ENCODE results near the gene ZNF79. TPM values are rescaled to one million over a fixed set of nuclear protein-coding genes. Genes with fewer than 3 reads are reported as not detected.
A peak's percentile ranks its signal among the peaks of the same experiment; 100 is the strongest.

The ZNF79 gene
- total RNA-seq, 1 experiment from 2014 or later: 11.7 TPM

DNA sequence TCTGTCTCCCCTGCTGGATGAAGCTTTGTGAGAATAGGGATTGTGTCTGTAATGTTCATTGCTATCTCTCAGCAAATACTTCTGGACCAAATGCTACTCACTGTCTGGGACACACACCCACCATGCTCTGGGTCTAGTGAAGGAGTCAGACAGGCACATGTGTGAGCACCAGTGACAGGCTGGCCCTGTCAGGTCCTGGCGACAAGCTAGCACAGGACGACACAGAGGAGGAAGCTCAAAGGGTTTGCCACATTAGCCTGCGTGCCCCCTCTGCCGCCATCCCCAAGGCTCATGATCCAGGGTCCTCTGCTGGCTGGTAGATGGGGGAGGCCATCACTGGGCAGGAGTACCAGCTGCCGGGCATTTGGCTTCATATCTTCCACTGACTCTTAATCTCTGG is 50.4 kb downstream of the ZNF79 start:
- Histone ChIP-seq H3K4me3 (no peak overlapping the region), H3K27me3 (no peaks in the 10 kb centered on the region), H3K27ac (no peak overlapping the region), H3K4me1 (no peaks in the 10 kb centered on the region), H3K9me3 (replicated peaks) (no peaks in the 10 kb centered on the region), H3K36me3 (peaks cover 4% of the 10 kb centered on the region; the same call in 1 of the 2 replicates)
- DNase-seq: no peak

DNA sequence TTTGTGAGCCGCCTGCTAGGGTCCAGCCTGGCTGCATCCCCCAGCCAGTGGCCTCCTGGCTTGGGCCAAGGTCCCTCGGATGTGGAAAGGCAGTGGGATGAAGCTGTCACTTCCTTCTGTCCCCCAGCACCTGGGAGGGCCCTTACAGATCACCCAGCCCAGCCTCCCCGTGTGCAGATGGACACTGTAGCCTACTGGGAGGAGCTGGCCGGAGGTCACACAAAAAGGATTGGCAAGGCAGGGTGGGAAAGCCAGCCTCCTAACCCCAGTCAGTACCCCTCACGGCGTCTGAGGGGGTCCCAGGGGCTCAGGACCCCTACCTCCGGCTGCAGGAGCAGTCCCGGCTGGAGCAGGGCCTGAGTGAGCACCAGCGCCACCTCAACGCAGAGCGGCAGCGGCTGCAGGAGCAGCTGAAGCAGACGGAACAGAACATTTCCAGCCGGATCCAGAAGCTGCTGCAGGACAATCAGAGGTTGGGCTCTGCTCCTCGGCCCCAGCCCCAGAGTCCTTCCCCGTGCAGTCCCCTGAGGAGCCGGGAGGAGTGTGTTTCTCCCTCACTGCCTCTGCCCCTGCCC is 55.4 kb downstream of the ZNF79 start:
- no peaks in the 10 kb centered on the region for H3K9me3 ChIP-seq (replicated peaks)
- no peak overlapping the region for H3K4me3 ChIP-seq
- no peaks in the 10 kb centered on the region for H3K4me1 ChIP-seq
- H3K27me3 ChIP-seq: no peaks in the 10 kb centered on the region
- H3K27ac ChIP-seq: no peak overlapping the region
- peaks cover 4% of the 10 kb centered on the region; the same call in 1 of the 2 replicates for H3K36me3 ChIP-seq
- no peak for DNase-seq

DNA sequence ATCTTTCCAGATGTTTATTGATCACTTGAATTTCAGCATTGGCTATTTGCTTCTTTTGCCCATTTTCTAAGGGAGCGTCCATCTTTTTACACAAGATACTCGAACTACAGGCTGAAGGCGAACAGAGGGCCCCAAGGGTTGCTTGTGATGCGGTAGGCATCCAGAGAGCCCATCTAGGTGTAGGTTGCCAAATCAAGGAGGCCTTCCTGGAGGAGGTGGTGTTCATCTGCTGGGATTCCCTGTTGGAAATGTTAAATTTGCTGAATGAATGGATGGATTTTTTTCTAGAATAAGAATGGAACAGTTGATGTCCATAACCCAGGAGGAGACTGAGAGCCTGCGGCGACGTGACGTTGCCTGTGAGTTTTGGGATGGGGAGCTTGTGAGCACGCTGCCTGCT is 58.5 kb downstream of the ZNF79 start:
- no peak overlapping the region for H3K27ac ChIP-seq
- no peak overlapping the region for H3K4me3 ChIP-seq
- no peak for DNase-seq
- H3K9me3 ChIP-seq (replicated peaks): no peaks in the 10 kb centered on the region
- no peaks in the 10 kb centered on the region for H3K27me3 ChIP-seq
- no peaks in the 10 kb centered on the region for H3K4me1 ChIP-seq
- H3K36me3 ChIP-seq: no peaks in the 10 kb centered on the region; the same call in 1 of the 2 replicates

DNA sequence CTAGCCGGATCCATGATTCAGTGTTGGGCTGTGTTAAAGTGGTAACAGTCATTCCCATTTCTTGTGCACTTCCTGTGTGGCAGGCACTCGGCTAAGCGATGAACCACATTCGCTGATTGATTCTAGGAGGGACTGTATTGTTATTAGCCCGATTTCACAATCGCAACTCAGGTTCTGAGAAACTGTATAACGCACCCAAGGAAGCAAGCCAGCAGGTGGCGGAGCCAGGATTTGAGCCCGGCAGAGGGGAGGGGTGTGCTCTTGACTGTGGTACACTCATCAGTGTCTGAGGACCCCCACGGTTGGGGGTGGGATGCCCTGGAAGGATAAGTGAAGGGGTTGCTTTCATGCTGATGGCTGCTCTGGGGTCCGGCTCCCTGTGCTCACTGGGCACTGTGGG is 61.8 kb downstream of the ZNF79 start:
- no peak for DNase-seq
- H3K27ac ChIP-seq: no peak overlapping the region
- H3K4me3 ChIP-seq: no peak overlapping the region
- no peaks in the 10 kb centered on the region for H3K9me3 ChIP-seq (replicated peaks)
- H3K36me3 ChIP-seq: no peaks in the 10 kb centered on the region; the same call in 1 of the 2 replicates
- H3K27me3 ChIP-seq: no peaks in the 10 kb centered on the region
- H3K4me1 ChIP-seq: no peaks in the 10 kb centered on the region

DNA sequence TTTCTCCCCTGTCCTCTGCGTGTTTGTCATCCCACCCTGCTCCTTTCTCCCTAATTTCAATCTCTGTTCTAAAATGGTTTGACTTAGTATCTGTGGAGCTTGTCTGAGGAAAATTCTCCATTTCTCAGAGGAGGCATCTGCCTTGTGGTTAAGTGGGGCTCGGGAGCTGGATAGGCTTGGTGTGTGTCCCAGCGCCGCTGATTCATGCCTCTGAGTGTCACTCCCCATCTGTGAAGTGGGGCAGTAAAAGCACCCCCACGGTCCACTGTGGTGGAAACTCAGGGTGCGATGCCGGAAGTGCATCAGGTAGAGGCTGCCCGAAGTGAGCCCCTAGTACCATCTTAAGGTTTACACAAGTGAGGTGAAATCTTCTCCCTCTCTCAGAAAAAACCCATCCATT is 64.8 kb downstream of the ZNF79 start:
- no peaks in the 10 kb centered on the region for H3K9me3 ChIP-seq (replicated peaks)
- H3K4me3 ChIP-seq: no peak overlapping the region
- H3K36me3 ChIP-seq: no peaks in the 10 kb centered on the region
- no peaks in the 10 kb centered on the region for H3K4me1 ChIP-seq
- no peak for DNase-seq
- no peaks in the 10 kb centered on the region for H3K27me3 ChIP-seq
- H3K27ac ChIP-seq: no peak overlapping the region

DNA sequence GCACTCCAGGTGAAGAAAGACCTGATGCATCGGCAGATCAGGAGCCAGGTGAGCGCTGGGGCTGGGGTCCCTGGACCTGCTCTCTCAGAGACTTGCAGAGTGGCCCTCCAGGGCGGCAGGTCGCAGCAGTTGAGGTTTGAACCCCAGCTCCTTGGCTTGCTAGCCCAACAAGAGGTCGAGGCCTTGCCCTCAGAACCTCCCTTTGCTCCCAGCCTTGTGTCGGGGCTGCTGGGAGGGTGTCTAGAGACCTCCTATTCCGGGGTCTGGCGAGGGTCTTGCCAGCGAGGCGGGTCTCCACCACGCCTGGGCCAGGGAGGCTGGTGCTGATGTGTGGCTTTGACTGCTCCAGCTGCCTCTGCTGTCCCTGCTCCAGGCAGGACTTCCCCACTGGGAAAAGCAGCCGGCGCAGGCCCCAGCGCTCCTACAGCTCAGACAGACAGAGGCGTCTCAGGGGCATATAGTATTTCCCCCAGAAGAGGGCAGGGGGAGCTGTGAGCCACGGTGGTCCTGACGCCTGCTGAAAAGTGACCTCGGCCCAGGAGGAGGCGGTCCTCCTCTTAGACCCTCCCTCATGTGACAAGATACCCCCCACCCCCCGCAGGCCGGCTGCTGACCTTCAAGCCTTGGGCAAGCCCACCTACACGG is 65.4 kb downstream of the ZNF79 start:
- H3K27me3 ChIP-seq: no peaks in the 10 kb centered on the region
- H3K4me1 ChIP-seq: no peaks in the 10 kb centered on the region
- 0 out of 2 replicates have a peak, but pooled peaks cover 3% of the 10 kb centered on the region for H3K36me3 ChIP-seq
- peak in 1 of 2 experiments; percentile 32 for DNase-seq
- no peak overlapping the region for H3K27ac ChIP-seq
- H3K4me3 ChIP-seq: no peak overlapping the region
- H3K9me3 ChIP-seq (replicated peaks): no peaks in the 10 kb centered on the region

DNA sequence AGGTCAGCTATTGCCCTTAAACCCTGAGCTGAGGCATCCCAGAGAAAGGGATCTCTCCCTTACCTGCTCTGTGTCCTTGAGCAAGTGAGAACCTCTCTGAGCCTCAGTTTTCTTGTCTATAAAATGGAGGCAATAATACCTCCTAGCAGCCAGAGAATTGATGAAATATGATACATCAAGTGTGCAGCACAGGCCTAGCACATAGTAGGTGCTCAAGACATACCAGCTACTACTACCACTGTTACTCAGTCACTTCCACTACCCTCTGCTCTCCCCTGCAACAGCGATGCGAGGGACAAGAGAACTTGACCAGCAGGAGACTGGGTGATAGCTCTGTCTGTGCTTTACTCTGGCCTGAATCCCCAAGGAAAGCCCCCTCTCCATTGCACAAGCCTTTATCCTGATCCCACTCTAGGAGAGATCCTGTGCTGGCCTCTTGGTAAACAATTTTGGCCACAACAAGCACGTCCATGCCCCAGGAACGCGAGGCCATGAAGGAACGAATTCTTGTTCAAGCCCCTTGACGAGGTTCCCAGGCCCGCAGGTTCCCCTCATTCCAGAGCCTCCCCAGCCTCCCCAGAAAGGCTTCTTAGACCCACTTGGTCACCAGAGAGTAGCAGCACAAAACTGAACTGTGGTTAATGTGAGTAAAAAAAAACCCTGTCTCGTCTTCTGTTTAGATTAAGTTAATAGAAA is 66.5 kb downstream of the ZNF79 start:
- Histone ChIP-seq H3K4me1 (no peaks in the 10 kb centered on the region), H3K9me3 (replicated peaks) (no peaks in the 10 kb centered on the region), H3K4me3 (no peak overlapping the region), H3K36me3 (0 out of 2 replicates have a peak, but pooled peaks cover 3% of the 10 kb centered on the region), H3K27me3 (no peaks in the 10 kb centered on the region), H3K27ac (no peak overlapping the region)
- DNase-seq: no peak

DNA sequence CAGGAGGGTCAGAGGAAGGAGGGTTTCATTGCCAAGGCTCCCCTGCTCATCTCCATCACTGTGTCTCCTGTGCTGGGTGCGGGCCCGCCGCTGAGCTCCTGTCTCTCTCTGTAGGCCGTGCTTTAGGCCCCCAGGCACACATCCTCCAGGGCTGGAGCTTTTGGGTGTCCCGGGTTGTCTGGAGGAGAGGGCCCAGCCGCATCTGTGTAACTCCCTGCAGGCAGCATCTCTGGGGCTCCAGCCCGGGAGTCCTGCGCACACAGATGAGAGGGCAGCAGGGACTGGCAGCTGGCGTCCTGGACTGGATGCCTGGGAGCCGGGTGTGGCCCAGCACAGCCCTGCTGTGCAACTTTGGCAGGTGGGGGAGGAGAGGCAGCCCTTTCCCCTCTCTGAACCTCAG is 67.3 kb downstream of the ZNF79 start:
- Histone ChIP-seq H3K27me3 (no peaks in the 10 kb centered on the region), H3K27ac (no peak overlapping the region), H3K36me3 (0 out of 2 replicates have a peak, but pooled peaks cover 3% of the 10 kb centered on the region), H3K4me1 (no peaks in the 10 kb centered on the region), H3K9me3 (replicated peaks) (no peaks in the 10 kb centered on the region), H3K4me3 (no peak overlapping the region)
- DNase-seq: no peak

DNA sequence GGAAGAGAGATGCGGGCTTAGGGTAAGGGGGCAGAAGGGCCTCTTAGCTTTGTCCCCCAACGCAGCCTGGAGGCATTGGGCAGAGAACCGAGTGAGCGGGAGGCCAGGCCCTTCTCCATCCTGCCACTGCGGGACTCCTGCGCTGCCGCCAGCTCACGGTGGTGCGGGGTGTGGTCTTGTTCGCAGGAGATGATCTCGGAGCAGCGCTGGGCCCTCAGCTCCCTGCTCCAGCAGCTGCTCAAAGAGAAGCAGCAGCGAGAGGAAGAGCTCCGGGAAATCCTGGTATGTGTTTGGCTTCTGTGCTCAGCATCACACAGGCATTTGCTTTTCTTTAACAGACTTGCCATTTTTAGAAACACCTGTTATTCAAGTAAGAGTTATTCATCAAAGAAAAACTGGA is 68.4 kb downstream of the ZNF79 start:
- Histone ChIP-seq H3K36me3 (peaks cover 7% of the 10 kb centered on the region), H3K9me3 (replicated peaks) (no peaks in the 10 kb centered on the region), H3K27ac (no peak overlapping the region), H3K4me3 (no peak overlapping the region), H3K27me3 (no peaks in the 10 kb centered on the region), H3K4me1 (no peaks in the 10 kb centered on the region)
- no peak for DNase-seq

DNA sequence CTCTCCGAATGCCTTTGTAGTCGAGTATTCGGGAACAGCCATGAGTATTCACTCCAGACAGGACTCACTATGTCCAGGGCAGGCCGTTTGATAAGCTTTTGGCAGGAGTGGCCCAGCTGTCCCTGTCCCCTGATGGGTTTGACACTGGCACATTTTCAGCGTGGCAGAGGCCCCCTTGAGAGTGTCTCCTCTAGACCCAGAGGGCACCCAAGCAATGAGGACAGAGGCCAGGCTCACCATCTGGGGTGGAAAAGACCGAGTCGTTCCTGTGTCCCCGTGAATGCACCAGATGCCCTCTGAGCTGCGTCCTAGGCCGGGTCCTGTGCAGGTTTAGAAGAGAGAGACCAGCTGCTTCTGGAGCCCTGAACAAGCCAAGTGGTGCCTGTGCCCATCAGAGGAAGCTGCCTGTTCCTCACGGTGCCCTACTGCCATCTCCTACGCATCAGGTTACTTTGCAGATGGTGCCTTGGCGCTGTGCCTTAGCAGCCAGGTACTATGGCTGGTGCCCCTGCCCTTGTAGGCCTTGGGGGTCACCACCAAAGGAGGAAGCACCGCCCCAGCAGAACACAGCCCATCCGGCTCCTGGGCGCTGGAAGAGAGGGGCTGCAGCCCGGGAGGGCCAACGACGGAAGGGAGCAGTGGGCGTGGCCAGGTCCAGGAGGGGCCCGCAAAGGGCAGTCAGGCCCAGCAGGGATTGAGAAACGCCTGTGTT is 69.6 kb downstream of the ZNF79 start:
- DNase-seq: no peak
- peaks cover 12% of the 10 kb centered on the region for H3K36me3 ChIP-seq

DNA sequence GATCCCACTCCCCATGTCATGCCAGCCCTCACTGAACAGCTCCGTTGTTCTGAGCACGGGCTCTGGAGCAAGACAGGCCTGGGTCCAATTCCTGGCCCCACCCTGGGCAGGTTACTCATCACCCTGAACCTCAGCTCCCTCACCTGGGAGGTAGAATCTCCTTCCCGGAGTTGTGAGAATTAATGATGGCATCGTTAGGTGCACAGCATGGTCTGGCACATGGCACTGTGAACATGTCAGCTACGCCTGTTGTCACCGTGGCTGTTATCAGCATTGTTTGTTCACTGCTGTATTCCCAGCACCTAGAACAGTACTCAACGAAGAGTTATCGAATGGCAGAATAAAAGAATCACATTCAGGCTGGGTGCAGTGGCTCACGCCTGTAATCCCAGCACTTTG is 70.1 kb downstream of the ZNF79 start:
- no peak for DNase-seq
- Histone ChIP-seq H3K4me3 (no peak overlapping the region), H3K9me3 (replicated peaks) (no peaks in the 10 kb centered on the region), H3K27ac (no peak overlapping the region), H3K27me3 (no peaks in the 10 kb centered on the region), H3K4me1 (no peaks in the 10 kb centered on the region), H3K36me3 (peaks cover 12% of the 10 kb centered on the region)

More for the DNA sequence above, 69.6 kb downstream of the ZNF79 start:
- no peaks in the 10 kb centered on the region for H3K27me3 ChIP-seq
- no peak overlapping the region for H3K27ac ChIP-seq
- H3K4me1 ChIP-seq: no peaks in the 10 kb centered on the region
- no peak overlapping the region for H3K4me3 ChIP-seq
- H3K9me3 ChIP-seq (replicated peaks): no peaks in the 10 kb centered on the region

Other genes with a start within 250 kb of the ZNF79 start
- gene GARNL3, start 159.6 kb upstream of the ZNF79 start, total RNA-seq (2014; rRNA removed; shearing (Covaris generic)): 3.3 and 4.6 TPM in 2 replicates
- 13.1 and 16.7 TPM in 2 replicates for gene SLC2A8, start 27.2 kb upstream of the ZNF79 start, total RNA-seq (2014; rRNA removed; shearing (Covaris generic))
- 4,429 and 4,439 TPM in 2 replicates for gene RPL12, start 27.0 kb downstream of the ZNF79 start, total RNA-seq (2014; rRNA removed; shearing (Covaris generic))
- gene LRSAM1, start 27.1 kb downstream of the ZNF79 start, total RNA-seq (2014; rRNA removed; shearing (Covaris generic)): 5.8 and 7.3 TPM in 2 replicates
- 3.6 and 5.2 TPM in 2 replicates for gene STXBP1, start 187.9 kb downstream of the ZNF79 start, total RNA-seq (2014; rRNA removed; shearing (Covaris generic))

All from SJCRH30 (cell line).